Keratinocyte (primary cell): Measurements from ENCODE around the gene SYT9. TPM values are rescaled to one million over a fixed set of nuclear protein-coding genes. Genes with fewer than 3 reads are reported as not detected.

ENCODE experiments used
- DNase-seq: peaks from one replicate; pipeline ENCODE4 v3.0.0-alpha.2; 2011; ENCODE audit warnings: low read depth, missing footprints, low spot score
- FAIRE-seq: peaks from 2 replicates; lab custom pipeline; 2011; peaks lifted over from hg19 to GRCh38; lab: Jason Lieb, UNC
- H2AFZ ChIP-seq: 2 replicates; pipeline ENCODE4 v1.6.0; 2012; ENCODE audit warnings: low read length, control low read depth, inconsistent platforms; ENCODE audit not compliant: control insufficient read depth
- H3K27ac ChIP-seq: 2 replicates; pipeline ENCODE4 v1.5.1; 2011; ENCODE audit warnings: low read length; ENCODE audit not compliant: control insufficient read depth, insufficient read depth
- H3K27me3 ChIP-seq: 3 replicates; pipeline ENCODE4 v1.6.0; 2011; ENCODE audit warnings: low read length; ENCODE audit not compliant: control insufficient read depth, insufficient read depth; ENCODE audit errors: extremely low read depth
- H3K36me3 ChIP-seq, 2 experiments: 2 replicates in 1 of 2; 3 replicates in 1 of 2; pipeline ENCODE4 v1.5.1; 2011; ENCODE audit warnings: low read length in 2 of 2, mild to moderate bottlenecking in 1 of 2; ENCODE audit not compliant: control insufficient read depth in 2 of 2, insufficient read depth in 2 of 2; ENCODE audit errors: extremely low read depth in 1 of 2
- H3K4me1 ChIP-seq: 3 replicates; pipeline ENCODE4 v1.5.1; 2011; ENCODE audit warnings: low read length; ENCODE audit not compliant: control insufficient read depth, insufficient read depth; ENCODE audit errors: extremely low read depth
- H3K4me2 ChIP-seq: 3 replicates; pipeline ENCODE4 v1.6.0; 2011; ENCODE audit warnings: low read depth, low read length; ENCODE audit not compliant: control insufficient read depth, insufficient read depth; ENCODE audit errors: extremely low read depth
- H3K4me3 ChIP-seq, 3 experiments: fragments of 200-600 bp in 1 of 3; sonication (generic) in 1 of 3; 2 replicates in 2 of 3; 3 replicates in 1 of 3; pipeline ENCODE4 v1.5.1; 2011 to 2016; ENCODE audit warnings: low read length in 3 of 3, mild to moderate bottlenecking in 3 of 3, control low read depth in 2 of 3, inconsistent platforms in 1 of 3, low read depth in 1 of 3, mixed read lengths in 1 of 3, mixed run types in 1 of 3, moderate library complexity in 1 of 3; ENCODE audit not compliant: control insufficient read depth in 2 of 3, insufficient read depth in 2 of 3; ENCODE audit errors: extremely low read depth in 1 of 3
- H3K79me2 ChIP-seq: 2 replicates; pipeline ENCODE4 v1.6.0; 2012; ENCODE audit warnings: low read length; ENCODE audit not compliant: control insufficient read depth, insufficient read depth
- H3K9ac ChIP-seq: 3 replicates; pipeline ENCODE4 v1.6.0; 2011; ENCODE audit warnings: low read length; ENCODE audit not compliant: control insufficient read depth, insufficient read depth; ENCODE audit errors: extremely low read depth
- H3K9me1 ChIP-seq: 3 replicates; pipeline ENCODE4 v1.6.0; 2011; ENCODE audit warnings: low read length; ENCODE audit not compliant: control insufficient read depth, insufficient read depth; ENCODE audit errors: extremely low read depth
- H3K9me3 ChIP-seq: 2 replicates; pipeline ENCODE4 v1.5.1; 2012; ENCODE audit warnings: low read depth, low read length; ENCODE audit not compliant: control insufficient read depth
- H4K20me1 ChIP-seq: 3 replicates; pipeline ENCODE4 v1.6.0; 2011; ENCODE audit warnings: low read length; ENCODE audit not compliant: control insufficient read depth, insufficient read depth; ENCODE audit errors: extremely low read depth
- CTCF ChIP-seq, 3 experiments: IDR thresholded peaks in 1 of 3; conservative IDR thresholded peaks in 1 of 3; optimal IDR thresholded peaks in 1 of 3; 2 replicates in 2 of 3; 3 replicates in 1 of 3; pipeline versions ENCODE3 to v1.5.1; 2011; ENCODE audit warnings: low read length in 3 of 3, mild to moderate bottlenecking in 3 of 3, moderate library complexity in 2 of 3, control low read depth in 1 of 3, inconsistent platforms in 1 of 3; ENCODE audit not compliant: insufficient read depth in 2 of 3; ENCODE audit errors: extremely low read depth in 1 of 3
- EZH2 ChIP-seq: IDR thresholded peaks from one replicate; pipeline ENCODE4 v1.6.1; 2012; ENCODE audit warnings: inconsistent platforms, mild to moderate bottlenecking, low read length, moderate library complexity
- dilution Hi-C: fragments of 300-500 bp; cut with MboI; formaldehyde crosslinking; loops from one replicate; pipeline ENCODE4 v1.7.0; 2020; ENCODE audit warnings: low sequenced_read_pairs; ENCODE audit not compliant: extremely low pct_ligation_motif_present
- polyA plus RNA-seq, 5 experiments: library from polyadenylated mRNA; depleted of rRNA in 3 of 5; stranded (reverse) in 3 of 5; stranded (forward) in 1 of 5; unstranded in 1 of 5; fragments of >200 nt; gene quantifications; 1 replicate in 1 of 5; 2 replicates in 3 of 5; 3 replicates in 1 of 5; pipeline versions ENCODE4 v1.2.1 to v1.2.3, GENCODE V29; 2011 to 2012; ENCODE audit warnings: missing spikeins in 2 of 5, low read depth in 1 of 5, low replicate concordance in 1 of 5

SYT9 gene
- polyA plus RNA-seq, 1 donor (not counting 4 experiments of a cell fraction or from before 2014, with no cell fraction given): not detected

- TF ChIP-seq EZH2 (no peak), CTCF (optimal IDR thresholded peaks at IDR 0.05 in 1 of 3, IDR thresholded peaks at IDR 0.05 in 1 of 3, conservative IDR thresholded peaks at IDR 0.05 in 1 of 3; ENCODE audit: extremely low read depth in 1 of 3, insufficient read depth in 2 of 3, low read length in 3 of 3) (no peak)
- no peaks in the 10 kb centered on the region for H3K27me3 ChIP-seq
- no peaks in the 10 kb centered on the region for H3K36me3 ChIP-seq
- no peaks in the 10 kb centered on the region for H4K20me1 ChIP-seq
- H2AFZ ChIP-seq: no peak overlapping the region
- dilution Hi-C loops: no loop called here
- DNase-seq (no peak), FAIRE-seq (no peak)
- no peaks in the 10 kb centered on the region for H3K9me1 ChIP-seq
- H3K4me1 ChIP-seq: no peaks in the 10 kb centered on the region
- no peaks in the 10 kb centered on the region for H3K79me2 ChIP-seq
- H3K4me2 ChIP-seq: no peak overlapping the region
- H3K4me3 ChIP-seq: no peak overlapping the region
- H3K27ac ChIP-seq: no peak overlapping the region
- H3K9ac ChIP-seq: no peak overlapping the region
- H3K9me3 ChIP-seq: no peaks in the 10 kb centered on the region
These were observed 60.2 kb downstream of the SYT9 start for GRCh38 chr11:7311903-7312302.

- Histone ChIP-seq H3K27ac (no peak overlapping the region), H3K36me3 (no peaks in the 10 kb centered on the region), H3K27me3 (no peaks in the 10 kb centered on the region), H2AFZ (no peak overlapping the region), H3K4me3 (no peak overlapping the region), H3K79me2 (no peaks in the 10 kb centered on the region), H3K9ac (no peak overlapping the region), H3K9me3 (no peaks in the 10 kb centered on the region), H4K20me1 (no peaks in the 10 kb centered on the region), H3K9me1 (no peaks in the 10 kb centered on the region), H3K4me1 (no peaks in the 10 kb centered on the region), H3K4me2 (no peak overlapping the region)
- dilution Hi-C loops: no loop called here
- TF ChIP-seq EZH2: no peak
- TF ChIP-seq CTCF (optimal IDR thresholded peaks at IDR 0.05 in 1 of 3, IDR thresholded peaks at IDR 0.05 in 1 of 3, conservative IDR thresholded peaks at IDR 0.05 in 1 of 3; ENCODE audit: extremely low read depth in 1 of 3, insufficient read depth in 2 of 3, low read length in 3 of 3): no peak
- no peak for FAIRE-seq
- no peak for DNase-seq
These were observed 63.3 kb downstream of the SYT9 start for GRCh38 chr11:7314811-7315604.
